GM23338 (cell line): ENCODE measurements around the gene STRA6.

Experiments used
- CREB1 ChIP-seq: fragments of 250-450 bp; sonication (Bioruptor Pico); IDR thresholded peaks from 2 replicates; pipeline ENCODE4 v1.5.0; 2020; ENCODE audit warnings: low read depth, mild to moderate bottlenecking, moderate library complexity
- EZH2 ChIP-seq: fragments of 200-600 bp; sonication (generic); IDR thresholded peaks from one replicate; pipeline ENCODE4 v1.8.0; 2017; ENCODE audit warnings: antibody characterized with exemption, mild to moderate bottlenecking, low read depth; ENCODE audit not compliant: unreplicated experiment
- EZH2phosphoT487 ChIP-seq: fragments of 200-600 bp; sonication (generic); IDR thresholded peaks from one replicate; pipeline ENCODE4 v1.8.1; 2018; ENCODE audit warnings: antibody characterized with exemption; ENCODE audit not compliant: unreplicated experiment
- JUNB ChIP-seq: IDR thresholded peaks from one replicate; pipeline ENCODE4 v1.6.1; 2016; ENCODE audit warnings: antibody characterized with exemption; ENCODE audit not compliant: unreplicated experiment
- NANOG ChIP-seq: IDR thresholded peaks from 2 replicates; pipeline ENCODE4 v1.6.1; 2016; ENCODE audit warnings: antibody characterized with exemption, borderline replicate concordance
- POLR2AphosphoS5 ChIP-seq: IDR thresholded peaks from 2 replicates; pipeline ENCODE4 v1.6.1; 2016; ENCODE audit warnings: antibody characterized with exemption, low read depth
- REST ChIP-seq: IDR thresholded peaks from one replicate; pipeline ENCODE4 v1.6.1; 2018; ENCODE audit warnings: antibody characterized with exemption; ENCODE audit not compliant: unreplicated experiment
- STAT1 ChIP-seq: IDR thresholded peaks from one replicate; pipeline ENCODE4 v1.6.1; 2016; ENCODE audit warnings: antibody characterized with exemption; ENCODE audit not compliant: unreplicated experiment
- ZNF114 ChIP-seq: fragments of 250-450 bp; sonication (Bioruptor Pico); IDR thresholded peaks from 2 replicates; pipeline ENCODE4 v1.5.0; 2020; ENCODE audit warnings: mild to moderate bottlenecking, moderate library complexity
- ZNF331 ChIP-seq: fragments of 250-450 bp; sonication (Bioruptor Pico); IDR thresholded peaks from 2 replicates; pipeline ENCODE4 v1.5.0; 2020; ENCODE audit warnings: low read depth, mild to moderate bottlenecking, moderate library complexity
- ZNF462 ChIP-seq: fragments of 250-450 bp; sonication (Bioruptor Pico); IDR thresholded peaks from 2 replicates; pipeline ENCODE4 v1.5.0; 2020; ENCODE audit warnings: mild to moderate bottlenecking, moderate library complexity
- TF ChIP-seq, protein P1 (sequence below), 2 experiments: fragments of 200-600 bp in 1 of 2; sonication (generic) in 1 of 2; conservative IDR thresholded peaks; 2 replicates each; pipeline versions ENCODE4 v1.5.1 to v1.6.1; 2016 to 2017; ENCODE audit warnings: antibody characterized with exemption in 2 of 2, low read depth in 2 of 2, mild to moderate bottlenecking in 2 of 2, moderate library complexity in 1 of 2
- TF ChIP-seq, protein P2 (sequence below): IDR thresholded peaks from 2 replicates; pipeline ENCODE4 v1.6.1; 2016; ENCODE audit warnings: antibody characterized with exemption

DNA sequence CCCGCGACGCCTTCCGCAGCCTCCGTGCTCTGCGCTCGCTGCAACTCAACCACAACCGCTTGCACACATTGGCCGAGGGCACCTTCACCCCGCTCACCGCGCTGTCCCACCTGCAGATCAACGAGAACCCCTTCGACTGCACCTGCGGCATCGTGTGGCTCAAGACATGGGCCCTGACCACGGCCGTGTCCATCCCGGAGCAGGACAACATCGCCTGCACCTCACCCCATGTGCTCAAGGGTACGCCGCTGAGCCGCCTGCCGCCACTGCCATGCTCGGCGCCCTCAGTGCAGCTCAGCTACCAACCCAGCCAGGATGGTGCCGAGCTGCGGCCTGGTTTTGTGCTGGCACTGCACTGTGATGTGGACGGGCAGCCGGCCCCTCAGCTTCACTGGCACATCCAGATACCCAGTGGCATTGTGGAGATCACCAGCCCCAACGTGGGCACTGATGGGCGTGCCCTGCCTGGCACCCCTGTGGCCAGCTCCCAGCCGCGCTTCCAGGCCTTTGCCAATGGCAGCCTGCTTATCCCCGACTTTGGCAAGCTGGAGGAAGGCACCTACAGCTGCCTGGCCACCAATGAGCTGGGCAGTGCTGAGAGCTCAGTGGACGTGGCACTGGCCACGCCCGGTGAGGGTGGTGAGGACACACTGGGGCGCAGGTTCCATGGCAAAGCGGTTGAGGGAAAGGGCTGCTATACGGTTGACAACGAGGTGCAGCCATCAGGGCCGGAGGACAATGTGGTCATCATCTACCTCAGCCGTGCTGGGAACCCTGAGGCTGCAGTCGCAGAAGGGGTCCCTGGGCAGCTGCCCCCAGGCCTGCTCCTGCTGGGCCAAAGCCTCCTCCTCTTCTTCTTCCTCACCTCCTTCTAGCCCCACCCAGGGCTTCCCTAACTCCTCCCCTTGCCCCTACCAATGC, 27.1 kb downstream of the STRA6 start:
- TF ChIP-seq EZH2 (no peak), REST (no peak), CREB1 (no peak), STAT1 (no peak), POLR2AphosphoS5 (no peak), ZNF462 (CRISPR knock-in tag) (no peak), EZH2phosphoT487 (no peak), NANOG (no peak), JUNB (no peak), ZNF331 (CRISPR knock-in tag) (no peak), ZNF114 (CRISPR knock-in tag) (no peak)
- TF ChIP-seq, protein P1, sequence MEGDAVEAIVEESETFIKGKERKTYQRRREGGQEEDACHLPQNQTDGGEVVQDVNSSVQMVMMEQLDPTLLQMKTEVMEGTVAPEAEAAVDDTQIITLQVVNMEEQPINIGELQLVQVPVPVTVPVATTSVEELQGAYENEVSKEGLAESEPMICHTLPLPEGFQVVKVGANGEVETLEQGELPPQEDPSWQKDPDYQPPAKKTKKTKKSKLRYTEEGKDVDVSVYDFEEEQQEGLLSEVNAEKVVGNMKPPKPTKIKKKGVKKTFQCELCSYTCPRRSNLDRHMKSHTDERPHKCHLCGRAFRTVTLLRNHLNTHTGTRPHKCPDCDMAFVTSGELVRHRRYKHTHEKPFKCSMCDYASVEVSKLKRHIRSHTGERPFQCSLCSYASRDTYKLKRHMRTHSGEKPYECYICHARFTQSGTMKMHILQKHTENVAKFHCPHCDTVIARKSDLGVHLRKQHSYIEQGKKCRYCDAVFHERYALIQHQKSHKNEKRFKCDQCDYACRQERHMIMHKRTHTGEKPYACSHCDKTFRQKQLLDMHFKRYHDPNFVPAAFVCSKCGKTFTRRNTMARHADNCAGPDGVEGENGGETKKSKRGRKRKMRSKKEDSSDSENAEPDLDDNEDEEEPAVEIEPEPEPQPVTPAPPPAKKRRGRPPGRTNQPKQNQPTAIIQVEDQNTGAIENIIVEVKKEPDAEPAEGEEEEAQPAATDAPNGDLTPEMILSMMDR (conservative IDR thresholded peaks at IDR 0.05; ENCODE audit: low read depth in 2 of 2): no peak
- TF ChIP-seq, protein P2, sequence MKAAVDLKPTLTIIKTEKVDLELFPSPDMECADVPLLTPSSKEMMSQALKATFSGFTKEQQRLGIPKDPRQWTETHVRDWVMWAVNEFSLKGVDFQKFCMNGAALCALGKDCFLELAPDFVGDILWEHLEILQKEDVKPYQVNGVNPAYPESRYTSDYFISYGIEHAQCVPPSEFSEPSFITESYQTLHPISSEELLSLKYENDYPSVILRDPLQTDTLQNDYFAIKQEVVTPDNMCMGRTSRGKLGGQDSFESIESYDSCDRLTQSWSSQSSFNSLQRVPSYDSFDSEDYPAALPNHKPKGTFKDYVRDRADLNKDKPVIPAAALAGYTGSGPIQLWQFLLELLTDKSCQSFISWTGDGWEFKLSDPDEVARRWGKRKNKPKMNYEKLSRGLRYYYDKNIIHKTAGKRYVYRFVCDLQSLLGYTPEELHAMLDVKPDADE: no peak
